Fibroblast of lung (primary cell): ENCODE measurements around the gene P3R3URF. TPM values are rescaled to one million over a fixed set of nuclear protein-coding genes. Genes with fewer than 3 reads are reported as not detected.

Experiments used
- DNase-seq, 2 donors: peaks; one replicate each; pipeline versions ENCODE4 v3.0.0 to v3.0.0-alpha.2; 2010; ENCODE audit warnings: low read depth in 2 of 2
- H2AFZ ChIP-seq: 2 replicates; pipeline ENCODE4 v1.5.1; 2012; ENCODE audit warnings: low read length, control low read depth, inconsistent platforms
- H3K27ac ChIP-seq: 2 replicates; pipeline ENCODE4 v1.5.1; 2011; ENCODE audit warnings: low read length, control low read depth; ENCODE audit not compliant: insufficient read depth
- H3K27me3 ChIP-seq: 2 replicates; pipeline ENCODE4 v1.5.1; 2011; ENCODE audit warnings: mild to moderate bottlenecking, low read length; ENCODE audit not compliant: control insufficient read depth, insufficient read depth
- H3K36me3 ChIP-seq: 2 replicates; pipeline ENCODE4 v1.5.1; 2011; ENCODE audit warnings: low read length; ENCODE audit not compliant: control insufficient read depth, insufficient read depth
- H3K4me1 ChIP-seq: 2 replicates; pipeline ENCODE4 v1.5.1; 2011; ENCODE audit warnings: low read length; ENCODE audit not compliant: control insufficient read depth, insufficient read depth; ENCODE audit errors: extremely low read depth
- H3K4me2 ChIP-seq: 2 replicates; pipeline ENCODE4 v1.5.1; 2011; ENCODE audit warnings: low read length, control low read depth; ENCODE audit not compliant: insufficient read depth; ENCODE audit errors: extremely low read depth
- H3K4me3 ChIP-seq, 4 experiments: fragments of 200-600 bp in 1 of 4; sonication (generic) in 1 of 4; replicated peaks in 1 of 4; 2 replicates each; pipeline ENCODE4 v1.5.1; 2011 to 2016; ENCODE audit warnings: low read length in 4 of 4, low read depth in 3 of 4, mild to moderate bottlenecking in 3 of 4, control low read depth in 2 of 4, inconsistent platforms in 1 of 4, mixed read lengths in 1 of 4; ENCODE audit not compliant: insufficient read depth in 1 of 4; ENCODE audit errors: control extremely low read depth in 1 of 4
- H3K79me2 ChIP-seq: 2 replicates; pipeline ENCODE4 v1.5.1; 2012; ENCODE audit warnings: mild to moderate bottlenecking, low read length, inconsistent platforms; ENCODE audit not compliant: control insufficient read depth, insufficient read depth
- H3K9ac ChIP-seq: 2 replicates; pipeline ENCODE4 v1.5.1; 2011; ENCODE audit warnings: mild to moderate bottlenecking, low read length, control low read depth; ENCODE audit not compliant: insufficient read depth
- H3K9me3 ChIP-seq: 2 replicates; pipeline ENCODE4 v1.5.1; 2012; ENCODE audit warnings: low read depth, low read length; ENCODE audit not compliant: control insufficient read depth, insufficient read depth
- H4K20me1 ChIP-seq: 2 replicates; pipeline ENCODE4 v1.5.1; 2011; ENCODE audit warnings: low read length; ENCODE audit not compliant: control insufficient read depth, insufficient read depth; ENCODE audit errors: extremely low read depth
- CTCF ChIP-seq, 2 donors: IDR thresholded peaks in 1 of 2; conservative IDR thresholded peaks in 1 of 2; 1 replicate in 1 of 2; 2 replicates in 1 of 2; pipeline ENCODE4 v1.5.1; 2011 to 2012; ENCODE audit warnings: low read length in 2 of 2, control low read depth in 1 of 2, inconsistent platforms in 1 of 2, low read depth in 1 of 2, mild to moderate bottlenecking in 1 of 2
- EZH2 ChIP-seq: IDR thresholded peaks from 2 replicates; pipeline ENCODE4 v1.5.1; 2012; ENCODE audit warnings: low read length, control low read depth, mild to moderate bottlenecking; ENCODE audit errors: missing control alignments
- polyA plus RNA-seq, 2 donors: library from polyadenylated mRNA; depleted of rRNA in 1 of 2; stranded (reverse) in 1 of 2; unstranded in 1 of 2; fragments of >200 nt; gene quantifications; 2 replicates each; pipeline ENCODE4 v1.2.1, GENCODE V29; 2011 to 2012; ENCODE audit warnings: missing spikeins in 1 of 2
- total RNA-seq: library from RNA; depleted of rRNA; stranded (reverse); fragments of >200 nt; gene quantifications from 2 replicates; pipeline ENCODE4 v1.2.1, GENCODE V29; 2014

Gene P3R3URF
- total and polyA plus RNA-seq, 2 donors (not counting 1 experiment from before 2014, with no cell fraction given) = not detected

GRCh38 chr1:46132529-46133180 is 43.6 kb downstream of the P3R3URF start, which contains the start of gene PIK3R3:
Gene PIK3R3, minus strand, starts transcription at chr1:46132629. Its CDS starts 677 bp downstream, at chr1:46131952.
- peak within 1 kb of the TSS; percentile 90 for H3K9ac ChIP-seq
- peak within 1 kb of the TSS; percentile 99 for H3K4me2 ChIP-seq
- no peaks in the 10 kb centered on the region for H4K20me1 ChIP-seq
- DNase-seq = peak; percentile 99
- H3K36me3 ChIP-seq = no peaks in the 10 kb centered on the region
- H3K79me2 ChIP-seq = no peaks in the 10 kb centered on the region
- no peaks in the 10 kb centered on the region for H3K9me3 ChIP-seq
- H3K27me3 ChIP-seq = no peaks in the 10 kb centered on the region
- no peak for TF ChIP-seq EZH2
- TF ChIP-seq CTCF (conservative IDR thresholded peaks at IDR 0.05 in 1 of 2, IDR thresholded peaks at IDR 0.05 in 1 of 2; ENCODE audit: low read depth in 1 of 2, low read length in 2 of 2) = no peak
- H3K27ac ChIP-seq = peak within 1 kb of the TSS; percentile 96
- peak within 1 kb of the TSS; percentile 81 for H2AFZ ChIP-seq
- peaks cover 10% of the 10 kb centered on the region for H3K4me1 ChIP-seq
- H3K4me3 ChIP-seq = peak within 1 kb of the TSS; percentile 70 to 91 (median 78)

DNA sequence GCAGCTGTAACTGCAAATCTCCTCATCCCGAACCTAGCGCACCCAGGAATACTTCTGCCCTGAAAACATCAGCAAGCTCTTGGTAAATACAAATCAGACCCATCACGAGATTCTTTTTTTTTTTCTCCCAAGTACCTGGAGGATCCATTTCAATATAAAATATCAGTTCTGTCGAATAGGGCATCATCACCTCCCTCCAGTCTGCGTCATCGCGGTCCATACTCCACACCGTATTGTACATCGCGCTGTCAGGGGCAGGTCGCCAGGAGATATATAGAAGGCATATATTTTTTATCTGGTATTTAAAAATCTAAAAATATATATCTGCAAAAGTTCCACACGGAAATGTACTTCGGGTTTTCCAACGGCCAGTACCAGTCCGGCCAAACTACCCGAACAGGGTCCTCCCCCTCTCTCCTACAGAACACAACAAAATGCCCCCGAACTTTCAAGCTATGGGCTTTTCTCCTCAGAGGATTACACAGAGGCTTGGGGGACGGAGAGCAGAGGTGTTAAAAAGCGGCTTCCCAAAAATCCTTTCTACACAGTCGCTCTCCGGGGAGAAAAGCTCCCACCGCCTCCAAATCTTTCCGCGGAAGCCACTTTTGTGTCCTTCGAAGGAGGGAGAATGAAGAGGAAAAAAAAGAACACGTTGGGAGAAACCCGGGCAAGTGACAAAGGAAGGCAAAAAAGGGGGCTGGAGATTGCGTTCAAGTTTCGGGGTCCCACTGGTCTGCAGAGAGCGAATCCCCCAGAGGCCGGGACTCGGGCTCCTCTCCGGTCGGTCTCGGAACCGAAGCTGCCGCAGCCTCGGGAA is 44.4 kb downstream of the P3R3URF start:
- H3K27ac ChIP-seq = peak overlapping the region; percentile 96
- no peaks in the 10 kb centered on the region for H3K79me2 ChIP-seq
- H2AFZ ChIP-seq = peak overlapping the region; percentile 45
- H3K4me3 ChIP-seq = peak overlapping the region; percentile 64 to 91 (median 73)
- H3K4me1 ChIP-seq = peaks cover 10% of the 10 kb centered on the region
- H3K4me2 ChIP-seq = peak overlapping the region; percentile 84
- no peaks in the 10 kb centered on the region for H3K36me3 ChIP-seq
- no peaks in the 10 kb centered on the region for H3K9me3 ChIP-seq
- H3K27me3 ChIP-seq = no peaks in the 10 kb centered on the region
- TF ChIP-seq EZH2 = no peak
- no peaks in the 10 kb centered on the region for H4K20me1 ChIP-seq
- peak; percentile 37 to 42 for DNase-seq
- H3K9ac ChIP-seq = peak overlapping the region; percentile 82

- peak in 1 of 2 donors; percentile 47 for DNase-seq
- no peaks in the 10 kb centered on the region for H3K27me3 ChIP-seq
- no peaks in the 10 kb centered on the region for H3K36me3 ChIP-seq
- H2AFZ ChIP-seq = peak overlapping the region; percentile 29
- peaks cover 10% of the 10 kb centered on the region for H3K4me1 ChIP-seq
- H3K79me2 ChIP-seq = no peaks in the 10 kb centered on the region
- H3K4me2 ChIP-seq = peak overlapping the region; percentile 91
- TF ChIP-seq EZH2 (no peak), CTCF (conservative IDR thresholded peaks at IDR 0.05 in 1 of 2, IDR thresholded peaks at IDR 0.05 in 1 of 2; ENCODE audit: low read depth in 1 of 2, low read length in 2 of 2) (no peak)
- no peaks in the 10 kb centered on the region for H3K9me3 ChIP-seq
- peak overlapping the region; percentile 64 to 91 (median 70) for H3K4me3 ChIP-seq
- peak overlapping the region; percentile 3 for H3K9ac ChIP-seq
- no peaks in the 10 kb centered on the region for H4K20me1 ChIP-seq
- H3K27ac ChIP-seq = no peak overlapping the region
Observed at GRCh38 chr1:46131093-46131492, 45.2 kb downstream of the P3R3URF start.
